ENCODE data around the gene MIER2.

MIER2 gene

DNA sequence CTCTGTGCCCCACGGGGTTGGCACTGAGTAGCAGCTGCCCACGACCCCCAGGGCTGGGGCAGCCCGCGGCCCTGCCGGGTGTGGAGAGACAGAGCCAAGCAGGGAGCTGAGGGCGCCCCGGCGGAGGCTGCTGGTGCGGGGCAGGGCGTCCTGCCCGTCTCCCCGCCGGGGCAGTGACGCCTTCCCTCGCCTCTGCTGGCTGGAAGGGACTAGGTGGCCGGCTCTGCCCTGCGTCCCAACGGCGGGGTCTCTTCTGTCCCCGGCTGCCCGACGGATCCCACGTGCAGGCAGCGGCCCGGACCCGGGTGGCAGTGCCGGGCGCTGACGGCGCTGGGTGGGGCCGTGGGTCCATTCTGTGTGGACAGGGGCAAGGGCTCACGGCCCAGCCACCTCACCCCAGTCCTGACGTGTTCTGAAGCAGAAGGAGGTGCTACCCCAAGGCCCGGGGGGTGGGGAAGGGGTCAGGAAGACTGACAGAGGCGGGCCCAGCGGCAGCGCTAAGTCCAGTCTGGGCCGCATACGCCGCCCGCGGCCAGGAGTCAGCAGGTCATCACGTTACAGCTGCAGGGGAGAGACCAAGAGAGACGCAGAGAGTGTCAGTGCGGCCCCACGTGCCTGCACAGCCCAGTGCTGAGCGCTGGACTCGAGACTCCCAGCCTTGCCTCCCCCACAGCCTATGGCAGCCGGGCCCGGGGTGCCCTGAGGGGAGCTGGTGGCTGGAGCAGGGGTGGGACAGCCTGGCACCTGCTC, 38.3 kb downstream of the MIER2 start:
- no peak for DNase-seq (ENCODE audit: low spot score)

DNA sequence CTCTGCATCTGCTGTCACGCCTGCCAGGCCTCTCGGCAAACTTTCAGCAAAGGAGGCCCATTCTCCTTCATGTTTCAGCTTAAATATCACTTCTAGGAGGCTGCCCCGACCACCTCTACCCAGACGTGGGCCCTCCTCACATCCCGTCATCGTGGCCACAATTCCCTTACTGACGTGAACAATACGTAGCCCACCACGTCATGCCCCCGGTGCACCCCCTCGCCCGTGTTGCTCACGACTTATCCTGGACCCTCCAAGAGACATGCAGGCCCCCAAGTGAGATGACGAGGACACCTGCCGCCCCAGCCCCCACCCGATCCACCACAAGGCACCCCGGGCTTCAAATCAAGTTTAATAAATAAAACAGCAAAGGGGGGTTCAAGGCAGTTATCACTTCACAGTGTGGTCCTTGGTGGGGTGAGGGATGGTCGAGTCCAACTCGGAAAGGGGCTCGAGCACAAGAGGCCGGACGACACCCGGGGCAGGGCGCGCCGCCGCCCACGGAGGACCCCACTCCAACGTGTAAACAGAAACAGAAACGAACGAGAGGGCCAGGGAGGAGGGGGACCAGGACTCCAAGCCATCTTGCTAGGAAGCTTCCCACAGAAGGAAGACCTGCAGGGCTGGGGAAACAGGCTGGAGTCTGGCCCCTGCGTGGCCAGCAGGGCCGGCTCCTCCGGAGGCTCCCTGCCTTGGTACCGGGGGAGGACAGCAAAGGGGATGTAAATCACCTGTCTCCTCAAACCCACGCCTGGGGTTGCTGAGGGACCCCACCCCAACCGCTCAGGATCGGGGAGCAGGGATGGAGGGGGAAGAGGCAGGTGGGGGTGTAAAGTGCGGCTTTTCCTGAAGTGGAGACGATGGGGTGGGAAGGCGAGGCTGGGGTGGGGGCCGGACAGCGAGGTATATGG, 39.1 kb downstream of the MIER2 start:
- DNase-seq (ENCODE audit: low spot score) = no peak

DNA sequence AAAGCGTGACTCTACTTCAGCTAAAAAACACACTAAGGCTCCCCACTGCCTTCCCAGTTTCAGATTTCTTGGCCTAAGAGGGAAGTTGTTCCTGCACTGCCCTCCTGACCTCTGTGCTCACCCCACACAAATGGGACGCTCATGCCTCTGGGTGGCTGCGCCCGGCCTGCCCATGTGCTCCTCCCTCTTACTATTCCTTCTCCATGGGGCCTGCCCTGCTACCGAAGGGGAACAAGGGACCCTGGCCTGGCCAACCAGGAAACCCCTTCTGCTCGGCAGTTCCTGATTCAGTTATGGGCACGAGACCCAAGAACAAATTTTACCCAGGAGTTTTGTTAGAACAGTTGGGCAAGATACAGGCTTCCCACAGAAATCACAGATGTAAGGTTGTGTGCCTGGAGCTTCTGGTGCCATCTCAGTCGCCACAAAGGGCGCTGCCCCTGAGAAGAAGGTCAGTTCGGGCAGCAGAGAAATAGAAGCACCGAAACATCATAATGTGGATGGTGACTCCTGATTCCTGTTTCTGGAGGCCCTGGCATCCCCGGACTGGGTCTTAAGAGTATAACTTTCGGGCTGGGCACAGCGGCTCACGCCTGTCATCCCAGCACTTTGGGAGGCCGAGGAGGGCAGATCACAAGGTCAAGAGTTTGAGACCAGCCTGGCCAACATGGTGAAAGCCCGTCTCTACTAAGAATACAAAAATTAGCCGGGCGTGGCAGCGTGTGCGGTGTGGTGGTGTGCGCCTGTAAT, 47.9 kb downstream of the MIER2 start:
- no peak for DNase-seq (ENCODE audit: low spot score)

DNA sequence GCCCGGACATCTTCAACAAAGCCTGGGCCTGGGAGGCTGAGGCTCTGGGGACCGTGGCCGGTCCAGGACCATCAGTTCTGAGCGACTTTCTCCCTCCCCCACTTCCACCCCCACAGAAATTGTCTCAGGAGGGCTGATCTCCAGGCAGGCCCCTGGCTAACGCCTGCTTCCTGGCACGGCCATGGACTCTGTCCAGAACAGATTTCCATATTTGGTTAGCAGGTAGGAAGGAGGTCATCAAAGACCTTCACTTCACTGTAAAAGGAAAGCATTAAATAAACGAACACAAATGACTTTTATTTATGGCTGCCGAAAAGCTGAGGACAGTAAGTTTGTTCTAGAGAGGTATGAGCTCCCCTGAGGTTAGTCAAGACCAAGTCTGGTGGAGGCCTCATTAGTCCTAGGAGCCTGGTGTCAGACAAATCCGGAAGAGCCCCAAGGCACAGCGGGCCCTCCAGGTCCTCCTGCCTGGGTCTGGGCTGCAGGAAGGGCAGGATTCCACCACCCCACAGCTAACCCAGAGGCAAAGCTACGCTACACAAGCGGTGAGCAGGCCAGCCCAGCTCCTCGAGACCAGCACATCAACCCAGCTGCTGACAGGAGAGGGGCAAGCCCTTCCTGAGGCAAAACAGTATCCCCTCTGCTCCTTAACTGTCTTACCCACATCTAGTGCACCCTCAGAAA, 48.8 kb downstream of the MIER2 start:
- DNase-seq (ENCODE audit: low spot score) = no peak

DNA sequence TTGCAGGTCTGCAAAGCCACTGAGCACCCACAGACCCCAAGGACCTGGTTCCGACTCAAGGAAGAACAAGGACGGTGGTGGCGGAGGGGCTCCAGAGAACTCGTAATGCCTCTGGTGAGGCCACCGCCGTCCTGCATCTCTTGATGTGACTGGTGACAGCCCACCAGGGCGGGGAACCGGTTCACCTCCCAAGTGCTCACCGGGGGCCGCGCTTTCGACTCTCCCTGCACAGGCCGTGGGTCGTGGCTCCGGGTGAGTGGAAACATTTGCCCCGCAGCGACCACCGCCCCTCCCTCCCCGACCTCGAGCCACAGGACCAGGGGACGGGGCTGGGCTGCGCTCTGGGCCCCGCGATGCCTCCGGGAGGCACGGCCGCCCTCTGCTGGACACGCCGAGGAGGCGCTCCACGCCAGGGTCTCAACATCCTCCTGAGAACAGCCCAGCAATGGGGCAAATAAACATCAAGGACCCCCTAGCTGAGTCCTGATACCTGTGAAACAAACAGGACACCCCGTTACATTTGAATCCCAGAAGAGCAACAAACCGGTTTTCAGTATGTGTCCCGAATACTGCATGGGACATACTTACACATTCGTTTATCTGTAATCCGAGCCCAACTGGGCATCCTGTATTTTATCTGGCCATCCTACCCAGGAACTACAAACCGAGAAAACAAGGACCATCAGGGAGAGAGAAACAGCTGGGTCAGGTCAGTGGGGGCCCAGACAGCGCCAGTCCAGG, 49.5 kb downstream of the MIER2 start:
- DNase-seq (ENCODE audit: low spot score) = peak; percentile 87

DNA sequence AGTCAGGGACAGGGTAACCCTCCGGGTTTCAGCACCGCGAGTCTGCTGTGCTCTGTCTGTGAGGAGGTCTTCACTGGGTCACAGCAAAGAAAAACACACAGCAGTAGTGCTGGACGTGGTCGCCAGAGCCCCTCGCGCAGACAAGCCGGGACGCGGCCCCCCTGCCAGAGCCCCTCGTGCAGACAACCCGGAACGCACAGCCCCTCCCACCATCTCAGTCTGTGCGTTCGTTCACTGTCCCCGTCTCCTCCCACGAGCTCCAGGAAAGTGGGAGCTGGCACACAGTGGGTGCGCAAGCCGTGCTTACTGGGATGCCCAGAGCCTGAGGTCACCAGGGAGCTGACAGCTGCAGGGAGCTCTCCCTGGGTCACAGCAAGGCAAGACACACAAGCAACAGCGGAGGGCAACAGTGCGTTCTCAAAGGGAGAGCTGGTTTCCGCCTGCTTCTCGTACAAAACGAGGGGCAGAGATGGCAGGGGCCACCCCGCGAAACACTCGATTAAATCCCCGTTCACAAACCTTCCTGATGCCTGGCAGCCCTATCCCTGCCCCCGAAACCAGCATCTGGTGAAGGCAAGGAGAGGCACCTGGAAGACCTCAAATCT, 50.2 kb downstream of the MIER2 start:
- DNase-seq (ENCODE audit: low spot score) = peak; percentile 56

DNA sequence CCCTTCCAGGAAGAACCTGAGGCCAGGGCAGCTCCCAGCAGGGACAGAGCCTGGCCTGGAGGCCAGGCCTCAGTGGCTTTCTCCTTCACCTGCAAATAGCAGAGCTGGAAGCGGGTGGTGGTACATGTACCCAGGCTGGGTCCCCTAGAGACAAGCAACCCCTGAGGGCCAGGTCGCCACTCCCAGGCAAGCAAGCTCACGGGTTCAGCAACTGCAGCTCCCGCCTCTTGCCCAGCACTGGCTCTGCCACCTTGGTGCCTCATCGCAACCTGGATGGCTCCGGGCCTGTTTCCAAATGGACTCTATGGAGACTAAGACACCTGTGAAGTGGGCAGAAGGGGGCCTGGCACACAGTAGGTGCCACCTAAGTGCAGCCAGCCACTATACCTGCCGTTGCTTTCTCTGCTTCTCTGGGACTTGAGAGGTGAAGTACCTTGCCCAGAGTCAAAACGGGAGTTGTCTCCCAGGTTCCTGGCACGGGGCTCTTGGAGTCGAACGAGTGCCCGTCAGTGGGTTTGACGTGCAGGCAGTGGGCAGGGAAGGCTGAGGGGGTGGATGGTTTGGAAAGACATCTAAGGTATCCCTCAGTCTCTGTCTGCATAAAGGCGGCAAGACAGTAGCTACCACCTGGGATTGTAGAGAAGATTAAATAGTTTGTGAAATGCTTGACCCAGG, 51.0 kb downstream of the MIER2 start:
- DNase-seq (ENCODE audit: low spot score) = no peak

DNA sequence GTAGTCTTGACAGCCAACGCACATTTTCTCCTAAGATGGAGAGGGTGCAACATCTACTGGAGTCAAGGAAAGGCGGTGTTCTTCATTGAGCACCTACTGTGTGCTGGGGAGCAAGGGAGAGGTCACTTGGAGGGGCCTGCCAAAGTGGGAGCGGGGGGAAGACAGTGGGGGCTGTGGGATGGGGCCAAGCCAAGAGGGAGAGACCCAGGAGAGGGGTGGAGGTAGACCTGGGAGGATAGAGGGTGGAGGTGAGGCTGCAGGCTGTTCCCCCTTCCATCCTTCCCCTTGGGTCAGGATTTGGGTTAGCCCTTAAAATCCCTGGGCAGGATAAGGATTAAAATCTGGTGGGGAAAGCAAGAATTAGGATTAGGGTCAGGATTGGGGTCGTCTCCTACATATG, 51.6 kb downstream of the MIER2 start:
- DNase-seq (ENCODE audit: low spot score) = no peak

DNA sequence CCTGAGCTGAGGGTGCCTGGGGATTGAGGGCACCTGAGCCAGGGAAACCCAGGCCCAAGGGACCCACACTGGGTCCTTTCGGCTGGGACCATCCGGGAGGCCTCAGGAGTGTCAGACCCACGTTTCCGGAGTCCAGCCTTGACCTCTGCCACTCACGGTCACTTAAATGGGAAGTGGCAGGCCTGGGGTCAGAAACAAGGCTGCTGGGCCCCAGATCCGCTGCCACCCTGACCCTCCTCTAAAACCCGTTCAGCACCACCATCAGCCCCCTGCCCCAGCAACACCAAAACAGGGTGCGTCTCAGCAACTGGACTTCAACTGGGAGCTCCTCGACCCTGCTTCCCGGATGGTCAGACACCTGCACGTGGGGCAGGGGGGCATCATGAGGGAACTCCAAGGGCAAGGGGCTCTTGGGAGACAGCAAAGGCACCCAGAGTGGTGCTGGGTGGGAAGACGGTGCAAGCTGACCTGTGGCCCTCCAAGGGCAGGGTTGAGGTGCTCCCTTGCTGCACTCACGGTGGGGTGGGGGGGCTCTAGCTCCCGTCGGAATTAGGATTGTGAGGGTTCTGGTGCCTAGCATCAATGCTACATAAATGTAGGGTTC, 52.2 kb downstream of the MIER2 start:
- DNase-seq (ENCODE audit: low spot score) = no peak

DNA sequence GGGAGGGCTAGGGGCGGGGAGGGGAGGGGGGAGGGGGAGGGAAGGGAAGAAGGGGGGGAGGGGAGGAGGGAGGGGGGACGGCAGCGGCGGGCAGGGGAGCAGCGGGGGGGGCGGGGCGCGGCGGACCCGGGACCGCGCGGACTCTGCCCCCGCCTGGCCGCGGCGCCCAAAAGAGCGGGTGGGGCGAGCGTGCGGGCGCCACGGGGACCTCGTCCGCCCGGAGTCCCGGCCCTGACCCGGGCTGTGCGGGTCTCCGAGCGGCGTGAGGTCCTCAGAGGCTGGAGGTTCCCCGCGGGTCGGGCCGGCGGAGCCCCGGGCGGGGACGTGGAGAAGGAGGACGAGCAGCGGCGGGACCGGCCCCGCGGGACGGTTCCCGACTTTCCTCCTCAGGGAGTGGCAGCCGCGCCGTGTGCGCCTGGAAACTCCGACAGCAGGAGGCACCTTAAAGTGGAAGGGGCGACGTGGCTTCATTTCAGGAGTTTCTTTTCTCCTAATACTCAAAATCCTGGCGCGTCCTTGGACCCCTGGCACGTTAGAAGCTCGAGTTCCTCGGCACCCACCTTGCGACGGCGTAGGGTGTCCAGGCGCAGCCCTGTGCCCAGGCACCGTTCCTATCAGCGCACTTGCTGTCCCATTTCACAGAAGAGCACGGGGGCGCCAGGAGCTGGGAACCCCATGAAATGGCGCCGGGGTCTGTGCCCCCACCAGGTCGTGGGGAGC, 52.9 kb downstream of the MIER2 start:
- DNase-seq (ENCODE audit: low spot score) = no peak

DNA sequence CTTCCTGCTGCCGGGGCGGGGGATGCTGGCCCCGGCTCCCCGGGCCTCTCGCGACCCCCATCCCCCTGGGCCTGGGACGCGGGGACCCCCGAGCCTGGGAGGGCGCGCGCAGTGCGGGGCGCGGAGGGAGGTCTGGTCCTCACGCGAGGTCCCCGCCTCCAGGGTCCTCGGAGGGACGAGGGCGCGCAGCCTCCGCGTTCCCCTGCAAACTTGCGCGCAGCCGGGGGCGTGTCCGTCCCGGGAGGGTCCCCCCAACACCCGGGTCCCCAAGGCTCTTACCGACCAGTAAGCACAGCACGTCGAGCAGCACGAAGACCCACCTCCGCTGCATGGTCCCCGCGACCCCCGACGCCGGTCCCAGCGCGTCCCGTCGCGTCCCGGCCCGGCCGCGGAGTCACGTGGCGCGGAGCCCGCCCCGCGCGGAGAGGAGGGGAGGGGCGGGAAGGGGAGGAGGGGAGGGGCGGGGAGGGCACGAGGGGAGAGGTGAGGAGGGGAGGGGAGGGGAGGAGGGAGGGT, 53.5 kb downstream of the MIER2 start, which contains the start of gene PLPP2:
TSS of gene PLPP2 (minus strand) at position 398 of the 516 bp plus-strand sequence. CDS start at position 331, 67 bp downstream.
- DNase-seq (ENCODE audit: low spot score) = no peak

DNA sequence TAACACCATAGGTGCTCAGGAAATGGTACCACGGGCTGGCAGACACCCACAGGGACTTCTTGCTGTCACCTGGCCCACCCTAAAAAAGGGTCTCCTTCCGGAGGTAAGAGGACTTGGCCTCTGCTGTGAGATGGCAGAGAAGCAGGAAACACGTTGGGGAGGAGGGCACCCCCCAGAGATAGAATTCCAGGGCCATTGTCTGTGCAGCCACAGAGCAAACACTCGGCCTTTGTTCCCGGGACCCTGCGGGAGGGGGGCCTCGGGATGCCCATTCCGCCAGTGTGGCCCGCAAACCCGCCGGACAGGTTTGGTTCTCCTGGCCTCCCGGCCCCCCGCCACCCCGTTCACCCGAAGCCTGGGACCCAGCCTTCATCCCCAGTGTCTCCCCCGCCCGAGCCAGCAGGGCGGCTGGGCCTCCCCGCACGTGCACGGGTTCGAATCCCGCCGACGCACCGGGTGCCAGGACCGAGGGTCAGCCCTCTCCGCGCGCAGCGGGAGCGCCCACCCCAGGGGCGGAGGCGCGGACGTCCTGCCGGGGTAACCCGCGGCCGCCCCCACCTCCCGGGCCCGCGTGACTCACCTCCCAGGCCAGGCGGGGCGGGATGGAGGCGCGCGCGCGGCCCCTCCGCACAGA, 54.1 kb downstream of the MIER2 start:
- DNase-seq (ENCODE audit: low spot score) = peak; percentile 55

DNA sequence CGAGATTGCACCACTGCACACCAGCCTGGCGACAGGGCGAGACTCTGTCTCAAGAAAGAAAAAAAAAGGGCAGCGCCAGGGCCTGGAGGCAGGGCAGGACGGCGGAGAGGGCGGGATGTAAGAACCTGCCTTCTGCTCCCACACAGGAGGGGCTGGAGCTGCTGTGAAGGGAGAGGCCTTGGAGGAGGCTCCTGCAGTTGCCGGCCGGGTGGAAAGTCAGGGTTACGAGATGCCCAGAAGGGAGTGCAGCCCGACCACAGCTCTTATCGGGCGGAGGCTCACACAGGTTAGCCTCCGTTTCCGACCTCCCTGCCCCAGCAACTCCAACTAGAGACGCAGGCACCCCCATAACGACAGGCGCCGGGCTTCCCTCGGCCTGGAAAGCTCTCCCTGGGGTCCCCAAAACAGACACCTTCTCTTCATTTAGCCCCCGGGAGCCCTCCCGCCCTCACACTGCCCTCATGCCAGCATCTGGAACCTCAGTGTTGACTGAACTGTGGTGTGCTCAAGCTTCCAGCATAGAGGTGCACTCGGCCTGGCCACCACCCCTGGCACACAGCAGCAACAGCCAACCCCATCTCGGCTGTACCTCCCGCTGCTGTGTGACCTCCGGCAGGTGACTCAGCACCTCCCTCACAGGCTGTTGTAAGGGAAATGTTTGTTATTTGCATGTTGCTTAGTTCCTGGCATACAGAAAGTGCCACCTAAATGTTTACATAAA, 54.8 kb downstream of the MIER2 start:
- no peak for DNase-seq (ENCODE audit: low spot score)

DNA sequence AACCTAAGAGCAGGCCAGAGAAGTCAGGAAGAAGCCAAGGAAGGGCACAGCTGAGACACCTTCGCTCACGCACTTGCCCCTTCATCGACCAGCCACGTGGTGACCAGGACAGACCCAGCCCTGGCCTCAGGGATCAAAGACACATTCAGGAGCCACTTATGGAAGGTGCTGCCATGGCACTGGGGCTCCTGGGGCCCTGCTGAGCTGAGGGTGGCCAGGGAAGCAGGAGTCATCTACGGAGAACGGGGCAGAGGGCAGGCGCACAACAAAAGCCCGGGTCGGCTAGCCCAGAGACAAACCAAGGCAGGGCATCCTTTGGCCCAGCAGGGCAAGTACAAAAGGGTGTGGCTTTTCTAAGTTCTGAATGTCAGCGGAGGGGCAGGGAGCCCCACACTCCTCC, 55.7 kb downstream of the MIER2 start:
- DNase-seq (ENCODE audit: low spot score) = no peak

DNA sequence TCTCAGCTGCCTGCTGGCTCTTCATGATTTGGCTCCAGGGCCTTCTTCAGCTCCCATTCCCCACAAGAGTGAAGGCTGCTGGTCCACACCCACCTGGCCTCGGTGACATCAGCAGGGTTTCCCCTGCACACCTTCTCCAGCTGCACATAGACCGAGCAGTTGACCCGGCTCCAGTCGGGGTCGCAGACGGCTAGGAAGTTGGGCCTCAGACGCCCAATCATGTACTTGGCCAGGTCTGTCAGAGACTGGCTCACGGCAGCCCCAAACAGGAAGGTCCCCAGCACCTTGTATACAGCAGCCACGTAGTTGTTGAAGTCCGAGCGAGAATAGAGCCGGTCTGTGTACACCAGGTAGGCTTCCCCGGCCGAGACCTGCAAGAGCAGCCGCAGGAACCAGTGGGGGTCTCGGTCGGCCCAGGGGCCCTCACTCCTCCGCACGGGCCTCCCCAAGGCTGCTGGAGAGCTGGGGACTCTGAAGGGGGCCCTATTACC, 57.2 kb downstream of the MIER2 start:
- DNase-seq (ENCODE audit: low spot score) = no peak

DNA sequence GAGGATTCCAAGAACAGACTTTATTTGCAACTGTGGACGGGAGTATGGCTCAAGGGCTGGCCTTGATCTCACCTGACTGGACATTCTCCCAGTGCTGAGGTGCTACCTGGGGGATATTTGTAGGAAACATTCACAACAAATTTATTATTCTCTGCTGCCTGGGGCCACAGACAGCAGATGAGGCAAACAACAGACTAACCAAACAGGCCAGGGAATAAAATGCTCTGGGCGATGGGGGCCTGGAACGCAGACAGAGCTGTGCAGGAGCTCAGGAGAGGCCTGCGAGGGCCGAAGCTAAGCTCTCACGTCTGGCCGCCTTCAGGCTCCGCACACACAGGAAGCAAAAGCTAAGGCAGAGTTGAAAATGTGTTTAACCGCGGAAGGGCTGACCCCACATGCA, 61.2 kb downstream of the MIER2 start:
- no peak for DNase-seq (ENCODE audit: low spot score)

DNA sequence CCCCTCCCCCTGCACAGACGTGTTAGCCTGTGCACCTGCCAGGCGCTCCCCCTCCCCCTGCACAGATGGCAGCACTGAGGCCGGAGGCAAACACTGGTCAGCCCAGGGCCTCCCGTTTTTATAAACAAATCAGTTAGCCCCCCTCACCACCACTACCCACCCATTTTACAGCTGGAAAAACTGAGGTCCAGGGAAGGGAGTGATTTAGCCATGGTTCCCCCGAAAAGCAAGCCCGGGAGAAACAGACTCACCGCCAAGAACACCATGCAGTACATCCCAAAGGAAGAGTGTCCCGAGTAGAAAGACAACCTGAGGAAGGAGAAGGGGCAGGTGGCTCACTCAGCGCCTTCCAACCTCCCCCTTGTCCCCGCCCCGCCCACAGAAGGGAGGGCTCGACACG, 62.1 kb downstream of the MIER2 start:
- no peak for DNase-seq (ENCODE audit: low spot score)
